SU-DHL-6 (cell line): ENCODE data around the gene MPPE1.
"Not testable (repeated sequence)": the region's sequence is repeated elsewhere in the genome, so short reads cannot be mapped to it uniquely, and the experiment has no call there.

ENCODE experiments used
- H2AFZ ChIP-seq: fragments of 200-600 bp; sonication (generic); 2 replicates; pipeline ENCODE4 v1.6.1; 2014; ENCODE audit warnings: low read depth, mild to moderate bottlenecking, moderate library complexity, mixed read lengths, antibody characterized with exemption, low read length; ENCODE audit not compliant: severe bottlenecking
- H3F3A ChIP-seq: fragments of 200-600 bp; shearing (Covaris generic); 2 replicates; pipeline ENCODE4 v1.6.0; 2016; ENCODE audit warnings: antibody characterized with exemption, mild to moderate bottlenecking; ENCODE audit not compliant: insufficient read depth
- H3K27ac ChIP-seq: fragments of 200-600 bp; sonication (generic); 2 replicates; pipeline ENCODE4 v1.5.1; 2016; ENCODE audit warnings: low read depth, mild to moderate bottlenecking, low read length, moderate library complexity, mixed read lengths
- H3K27me3 ChIP-seq: fragments of 200-600 bp; sonication (generic), shearing (Covaris generic); 2 replicates; pipeline ENCODE4 v1.6.0; 2014; ENCODE audit warnings: mild to moderate bottlenecking, low read length
- H3K36me3 ChIP-seq: fragments of 200-600 bp; sonication (generic); 2 replicates; pipeline ENCODE4 v1.6.1; 2014; ENCODE audit warnings: mild to moderate bottlenecking, low read length, mixed read lengths
- H3K4me2 ChIP-seq: fragments of 300-600, 200-600 bp; shearing (Covaris generic), sonication (generic); 2 replicates; pipeline ENCODE4 v1.6.0; 2014; ENCODE audit warnings: low read length, low read depth, mild to moderate bottlenecking; ENCODE audit not compliant: poor library complexity, severe bottlenecking
- H3K4me3 ChIP-seq: fragments of 200-600 bp; sonication (generic); 2 replicates; pipeline ENCODE4 v1.5.1; 2014; ENCODE audit warnings: antibody characterized with exemption, low read length, mild to moderate bottlenecking, mixed read lengths; ENCODE audit not compliant: insufficient read depth, poor library complexity, severe bottlenecking
- H3K79me2 ChIP-seq: fragments of 200-600 bp; sonication (generic); 2 replicates; pipeline ENCODE4 v1.6.1; 2014; ENCODE audit warnings: mild to moderate bottlenecking, low read length, moderate library complexity; ENCODE audit not compliant: insufficient read depth
- H3K9ac ChIP-seq: fragments of 200-600 bp; sonication (generic); 2 replicates; pipeline ENCODE4 v1.7.0; 2014; ENCODE audit warnings: mild to moderate bottlenecking, low read length
- H3K9me2 ChIP-seq: fragments of 200-600 bp; sonication (generic); replicated peaks from 2 replicates; pipeline ENCODE4 v1.6.1; 2014; ENCODE audit warnings: low read length; ENCODE audit not compliant: insufficient read depth
- H3K9me3 ChIP-seq: fragments of 200-600 bp; sonication (generic); 2 replicates; pipeline ENCODE4 v1.6.1; 2014; ENCODE audit warnings: low read length, mixed read lengths; ENCODE audit not compliant: insufficient read depth
- H4K20me1 ChIP-seq: fragments of 200-600 bp; sonication (generic); 2 replicates; pipeline ENCODE4 v1.6.1; 2014; ENCODE audit warnings: low read depth, mild to moderate bottlenecking, antibody characterized with exemption, low read length, moderate library complexity, mixed read lengths
- EZH2phosphoT487 ChIP-seq: fragments of 200-600 bp; sonication (generic), shearing (Covaris generic); conservative IDR thresholded peaks from 2 replicates; pipeline ENCODE4 v1.6.1; 2018; ENCODE audit warnings: mild to moderate bottlenecking, antibody characterized with exemption, low read length, moderate library complexity, mixed read lengths
- TF ChIP-seq, protein P1 (sequence below): fragments of 200-600 bp; sonication (generic); IDR thresholded peaks from one replicate; pipeline ENCODE4 v1.5.1; 2017; ENCODE audit warnings: antibody characterized with exemption, mild to moderate bottlenecking, low read length, moderate library complexity; ENCODE audit not compliant: insufficient read depth, poor library complexity, severe bottlenecking

MPPE1 gene

DNA sequence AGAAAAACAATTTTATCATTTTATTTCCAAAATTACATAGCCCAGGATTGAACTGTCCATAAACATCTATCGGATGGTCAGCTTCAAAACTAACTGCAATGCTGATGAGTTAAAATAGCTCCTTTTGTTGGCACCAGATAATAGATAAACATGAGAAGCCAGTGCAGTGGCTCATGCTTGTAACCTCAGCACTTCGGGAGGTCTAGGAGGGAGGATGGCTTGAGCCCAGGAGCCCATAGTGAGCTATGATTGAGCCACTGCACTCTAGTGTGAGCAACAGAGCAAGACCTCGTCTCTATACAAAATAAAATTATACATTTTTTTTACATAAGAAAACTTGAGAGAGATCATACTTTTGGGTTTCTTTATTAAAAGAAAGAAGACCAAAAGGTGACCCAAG, 38.6 kb upstream of the MPPE1 start:
- Histone ChIP-seq H3K27me3 (no peaks in the 10 kb centered on the region), H3F3A (no peaks in the 10 kb centered on the region), H3K36me3 (no peaks in the 10 kb centered on the region), H3K27ac (no peak overlapping the region), H3K9me3 (no peaks in the 10 kb centered on the region), H3K9me2 (no peaks in the 10 kb centered on the region), H3K79me2 (no peaks in the 10 kb centered on the region), H2AFZ (peak overlapping the region; percentile 54), H3K4me2 (peak overlapping the region; percentile 13), H4K20me1 (no peaks in the 10 kb centered on the region), H3K9ac (no peak overlapping the region), H3K4me3 (no peak overlapping the region)
- no peak for TF ChIP-seq EZH2phosphoT487
- TF ChIP-seq, protein P1, sequence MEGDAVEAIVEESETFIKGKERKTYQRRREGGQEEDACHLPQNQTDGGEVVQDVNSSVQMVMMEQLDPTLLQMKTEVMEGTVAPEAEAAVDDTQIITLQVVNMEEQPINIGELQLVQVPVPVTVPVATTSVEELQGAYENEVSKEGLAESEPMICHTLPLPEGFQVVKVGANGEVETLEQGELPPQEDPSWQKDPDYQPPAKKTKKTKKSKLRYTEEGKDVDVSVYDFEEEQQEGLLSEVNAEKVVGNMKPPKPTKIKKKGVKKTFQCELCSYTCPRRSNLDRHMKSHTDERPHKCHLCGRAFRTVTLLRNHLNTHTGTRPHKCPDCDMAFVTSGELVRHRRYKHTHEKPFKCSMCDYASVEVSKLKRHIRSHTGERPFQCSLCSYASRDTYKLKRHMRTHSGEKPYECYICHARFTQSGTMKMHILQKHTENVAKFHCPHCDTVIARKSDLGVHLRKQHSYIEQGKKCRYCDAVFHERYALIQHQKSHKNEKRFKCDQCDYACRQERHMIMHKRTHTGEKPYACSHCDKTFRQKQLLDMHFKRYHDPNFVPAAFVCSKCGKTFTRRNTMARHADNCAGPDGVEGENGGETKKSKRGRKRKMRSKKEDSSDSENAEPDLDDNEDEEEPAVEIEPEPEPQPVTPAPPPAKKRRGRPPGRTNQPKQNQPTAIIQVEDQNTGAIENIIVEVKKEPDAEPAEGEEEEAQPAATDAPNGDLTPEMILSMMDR: no peak

DNA sequence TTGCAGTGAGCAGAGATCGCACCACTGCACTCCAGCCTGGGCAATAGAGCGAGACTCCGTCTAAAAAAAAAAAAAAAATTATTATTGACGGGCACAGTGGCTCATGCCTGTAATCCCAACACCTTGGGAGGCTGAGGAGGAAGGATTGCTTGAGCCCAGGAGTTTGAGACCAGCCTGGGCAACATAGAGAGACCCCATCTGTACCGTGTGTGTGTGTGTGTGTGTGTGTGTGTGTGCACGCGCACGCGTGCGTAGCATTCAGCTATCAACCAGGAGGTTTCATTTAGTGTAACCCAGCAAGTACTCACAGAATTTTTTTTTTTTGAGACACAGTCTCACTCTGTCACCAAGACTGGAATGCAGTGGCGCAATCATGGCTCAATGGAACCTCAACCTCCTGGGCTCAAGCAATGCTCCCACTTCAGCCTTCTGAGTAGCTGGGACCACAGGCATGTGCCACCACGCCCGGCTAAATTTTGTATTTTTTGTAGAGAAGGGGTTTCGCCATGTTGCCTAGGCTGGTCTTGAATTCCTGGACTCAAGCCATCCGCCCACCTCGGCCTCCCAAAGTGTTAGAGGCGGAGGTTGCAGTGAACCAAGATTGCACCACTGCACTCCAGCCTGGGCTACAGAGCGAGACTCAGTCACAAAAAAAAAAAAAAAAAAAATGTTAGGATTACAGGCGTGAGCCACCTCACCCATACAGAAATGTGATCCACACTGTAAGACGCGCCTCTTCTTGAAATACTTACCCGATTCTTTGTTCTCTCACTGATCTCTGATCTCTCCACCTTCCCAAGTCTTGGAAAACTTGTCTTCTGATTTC, 37.9 kb upstream of the MPPE1 start:
- not testable (repeated sequence) for H3K9me3 ChIP-seq, H3K36me3 ChIP-seq, H2AFZ ChIP-seq, H3K27me3 ChIP-seq, H3K9me2 ChIP-seq, H3K9ac ChIP-seq, H3K27ac ChIP-seq, H3K79me2 ChIP-seq, H3K4me3 ChIP-seq, H3F3A ChIP-seq, H3K4me2 ChIP-seq, H4K20me1 ChIP-seq

DNA sequence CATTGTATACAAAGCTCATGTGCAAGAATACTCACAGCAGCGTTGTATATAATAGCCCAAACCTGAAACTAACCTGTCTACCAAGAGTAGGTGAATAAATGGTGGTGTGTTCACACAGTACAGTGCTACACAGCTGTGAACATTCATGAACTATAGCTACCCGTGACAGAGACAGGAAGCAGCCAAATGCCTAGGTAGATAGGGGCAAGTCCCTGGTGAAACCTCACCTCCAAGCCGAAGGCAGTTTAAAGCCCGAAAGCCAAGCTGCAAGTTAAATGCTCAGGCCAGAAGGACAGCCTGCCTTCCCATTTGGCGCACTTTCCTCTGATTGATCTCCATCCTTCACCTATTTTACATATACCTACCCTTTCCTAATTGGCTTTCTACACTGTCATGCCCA, 36.7 kb upstream of the MPPE1 start:
- H3K9ac ChIP-seq: no peak overlapping the region
- no peak overlapping the region for H3K4me2 ChIP-seq
- H3K79me2 ChIP-seq: no peaks in the 10 kb centered on the region
- no peak overlapping the region for H2AFZ ChIP-seq
- H3K27ac ChIP-seq: no peak overlapping the region
- H3K27me3 ChIP-seq: no peaks in the 10 kb centered on the region
- H3K4me3 ChIP-seq: no peak overlapping the region
- no peaks in the 10 kb centered on the region for H3K9me3 ChIP-seq
- H4K20me1 ChIP-seq: no peaks in the 10 kb centered on the region
- TF ChIP-seq EZH2phosphoT487: no peak
- TF ChIP-seq, protein P1: no peak
- H3K36me3 ChIP-seq: no peaks in the 10 kb centered on the region
- no peaks in the 10 kb centered on the region for H3K9me2 ChIP-seq
- no peaks in the 10 kb centered on the region for H3F3A ChIP-seq

DNA sequence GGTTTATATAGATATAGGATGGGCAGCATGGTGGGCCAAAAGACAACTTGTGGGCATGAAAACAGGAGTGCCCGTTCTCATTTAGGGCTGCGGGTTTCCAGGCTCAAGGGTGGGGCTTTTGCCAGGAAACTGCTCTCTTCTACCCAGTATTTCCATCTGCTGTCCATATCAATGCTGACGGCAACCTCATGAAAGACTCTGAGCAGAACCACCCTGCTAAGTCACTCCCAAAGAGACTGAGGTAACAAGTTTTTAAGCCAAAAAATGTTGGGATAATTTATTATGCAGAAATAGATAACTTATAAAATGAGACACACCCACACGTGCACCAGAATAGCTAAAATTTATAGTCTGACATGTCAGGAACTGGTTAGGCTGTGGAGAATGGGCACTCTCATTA, 36.1 kb upstream of the MPPE1 start:
- H3F3A ChIP-seq: no peaks in the 10 kb centered on the region
- no peaks in the 10 kb centered on the region for H3K27me3 ChIP-seq

More for the DNA sequence above, 36.1 kb upstream of the MPPE1 start:
- Histone ChIP-seq H3K27ac (no peak overlapping the region), H3K4me2 (no peak overlapping the region), H3K9me2 (no peaks in the 10 kb centered on the region), H3K4me3 (no peak overlapping the region), H3K9me3 (no peaks in the 10 kb centered on the region), H3K36me3 (no peaks in the 10 kb centered on the region), H4K20me1 (no peaks in the 10 kb centered on the region), H3K9ac (no peak overlapping the region), H3K79me2 (no peaks in the 10 kb centered on the region), H2AFZ (no peak overlapping the region)
- no peak for TF ChIP-seq EZH2phosphoT487
- TF ChIP-seq, protein P1: no peak
